Neural progenitor cell (in vitro differentiated cells): ENCODE data around the gene SLCO2B1. TPM values are rescaled to one million over a fixed set of nuclear protein-coding genes. Genes with fewer than 3 reads are reported as not detected.

Source experiments
- DNase-seq: peaks from one replicate; pipeline ENCODE4 v3.0.0-alpha.2; 2016; ENCODE audit warnings: low spot score
- H2AFZ ChIP-seq: fragments of 200-600 bp; sonication (generic); replicated peaks from 2 replicates; pipeline ENCODE4 v1.6.1; 2016; ENCODE audit warnings: antibody characterized with exemption
- H3F3A ChIP-seq: fragments of 200-600 bp; sonication (generic); 2 replicates; pipeline ENCODE4 v1.6.1; 2016; ENCODE audit warnings: antibody characterized with exemption, low read depth
- H3K27ac ChIP-seq: fragments of 200-600 bp; sonication (generic); 2 replicates; pipeline ENCODE4 v1.5.1; 2016; ENCODE audit warnings: mild to moderate bottlenecking
- H3K27me3 ChIP-seq: fragments of 200-600 bp; sonication (generic); 2 replicates; pipeline ENCODE4 v1.6.1; 2016; ENCODE audit warnings: mild to moderate bottlenecking, moderate library complexity
- H3K36me3 ChIP-seq: fragments of 200-600 bp; sonication (generic); 2 replicates; pipeline ENCODE4 v1.5.1; 2016
- H3K4me1 ChIP-seq: fragments of 200-600 bp; sonication (generic); 2 replicates; pipeline ENCODE4 v1.6.1; 2016; ENCODE audit warnings: mixed run types
- H3K4me2 ChIP-seq: fragments of 200-600 bp; sonication (generic); 2 replicates; pipeline ENCODE4 v1.6.1; 2016
- H3K4me3 ChIP-seq: fragments of 200-600 bp; sonication (generic); 2 replicates; pipeline ENCODE4 v1.5.1; 2016
- H3K79me2 ChIP-seq: fragments of 200-600 bp; sonication (generic); 2 replicates; pipeline ENCODE4 v1.6.1; 2016; ENCODE audit warnings: low read depth
- H3K9ac ChIP-seq: fragments of 200-600 bp; sonication (generic); 2 replicates; pipeline ENCODE4 v1.6.1; 2016
- H3K9me3 ChIP-seq: fragments of 200-600 bp; sonication (generic); 2 replicates; pipeline ENCODE4 v1.5.1; 2016; ENCODE audit warnings: low read depth
- H4K20me1 ChIP-seq: fragments of 200-600 bp; sonication (generic); 2 replicates; pipeline ENCODE4 v1.6.1; 2016; ENCODE audit warnings: low read depth
- H3K27ac Mint-ChIP-seq: 3 replicates; pipeline ENCODE4 v1.8.0; 2021; ENCODE audit warnings: mixed read lengths
- H3K27me3 Mint-ChIP-seq: 2 replicates; pipeline ENCODE4 v1.8.0; 2022; ENCODE audit warnings: low read depth, mild to moderate bottlenecking, inconsistent platforms, moderate library complexity, mixed read lengths; ENCODE audit not compliant: insufficient read depth
- H3K36me3 Mint-ChIP-seq: 3 replicates; pipeline ENCODE4 v1.8.0; 2021; ENCODE audit warnings: mixed read lengths
- H3K4me1 Mint-ChIP-seq: 3 replicates; pipeline ENCODE4 v1.8.0; 2021; ENCODE audit warnings: mixed read lengths
- H3K4me3 Mint-ChIP-seq: 3 replicates; pipeline ENCODE4 v1.8.0; 2021; ENCODE audit warnings: mild to moderate bottlenecking, moderate library complexity, mixed read lengths
- H3K9me3 Mint-ChIP-seq: 3 replicates; pipeline ENCODE4 v1.8.0; 2020; ENCODE audit warnings: mixed read lengths
- CTCF ChIP-seq: fragments of 200-600 bp; sonication (generic); IDR thresholded peaks from 2 replicates; pipeline ENCODE4 v1.5.1; 2017; ENCODE audit warnings: antibody characterized with exemption, mild to moderate bottlenecking
- EZH2 ChIP-seq: fragments of 200-600 bp; sonication (generic); IDR thresholded peaks from 2 replicates; pipeline ENCODE4 v1.6.1; 2017; ENCODE audit warnings: antibody characterized with exemption, mild to moderate bottlenecking, moderate library complexity
- EZH2phosphoT487 ChIP-seq: fragments of 200-600 bp; sonication (generic); IDR thresholded peaks from 2 replicates; pipeline ENCODE4 v1.6.1; 2017; ENCODE audit warnings: antibody characterized with exemption
- total RNA-seq: library from RNA; depleted of rRNA; stranded (reverse); fragments of >200 nt; gene quantifications from 2 replicates; pipeline ENCODE4 v1.2.3, GENCODE V29; 2015; ENCODE audit warnings: low replicate concordance

SLCO2B1 gene, protein sequence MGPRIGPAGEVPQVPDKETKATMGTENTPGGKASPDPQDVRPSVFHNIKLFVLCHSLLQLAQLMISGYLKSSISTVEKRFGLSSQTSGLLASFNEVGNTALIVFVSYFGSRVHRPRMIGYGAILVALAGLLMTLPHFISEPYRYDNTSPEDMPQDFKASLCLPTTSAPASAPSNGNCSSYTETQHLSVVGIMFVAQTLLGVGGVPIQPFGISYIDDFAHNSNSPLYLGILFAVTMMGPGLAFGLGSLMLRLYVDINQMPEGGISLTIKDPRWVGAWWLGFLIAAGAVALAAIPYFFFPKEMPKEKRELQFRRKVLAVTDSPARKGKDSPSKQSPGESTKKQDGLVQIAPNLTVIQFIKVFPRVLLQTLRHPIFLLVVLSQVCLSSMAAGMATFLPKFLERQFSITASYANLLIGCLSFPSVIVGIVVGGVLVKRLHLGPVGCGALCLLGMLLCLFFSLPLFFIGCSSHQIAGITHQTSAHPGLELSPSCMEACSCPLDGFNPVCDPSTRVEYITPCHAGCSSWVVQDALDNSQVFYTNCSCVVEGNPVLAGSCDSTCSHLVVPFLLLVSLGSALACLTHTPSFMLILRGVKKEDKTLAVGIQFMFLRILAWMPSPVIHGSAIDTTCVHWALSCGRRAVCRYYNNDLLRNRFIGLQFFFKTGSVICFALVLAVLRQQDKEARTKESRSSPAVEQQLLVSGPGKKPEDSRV
- total RNA-seq: 0.07 and 0.12 TPM in 2 replicates

DNA sequence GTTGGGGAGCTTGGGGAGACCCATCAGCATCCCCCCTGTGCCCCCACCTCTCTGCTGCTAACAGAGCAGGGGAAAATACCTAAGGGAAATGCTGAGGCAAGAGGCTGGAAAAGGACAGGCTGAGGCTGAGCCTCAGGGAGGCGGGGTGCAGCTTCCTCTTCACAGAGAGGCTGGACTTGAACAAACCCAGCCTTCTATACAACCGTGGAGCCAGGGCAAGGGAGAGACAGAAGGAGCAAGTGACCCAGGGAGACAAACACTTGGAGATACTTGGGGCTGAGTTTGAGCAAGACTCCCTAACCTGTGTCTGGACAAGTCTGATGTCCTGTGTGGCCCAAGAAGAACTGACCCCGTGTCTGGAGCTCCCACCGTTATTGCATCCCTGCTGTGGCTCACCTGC, at the start of gene SLCO2B1:
Gene SLCO2B1, plus strand, starts transcription at position 229 of the 400 bp plus-strand sequence. CDS start 275 bp downstream, outside the sequence.
- Histone ChIP-seq H3K27ac (no peak within 1 kb of the TSS), H3K27me3 (no peaks in the 10 kb centered on the region), H3K4me3 (no peak within 1 kb of the TSS), H3K9ac (no peak within 1 kb of the TSS), H2AFZ (no peak within 1 kb of the TSS), H3K9me3 (no peaks in the 10 kb centered on the region), H4K20me1 (no peaks in the 10 kb centered on the region), H3K79me2 (no peaks in the 10 kb centered on the region), H3K36me3 (no peaks in the 10 kb centered on the region), H3F3A (no peaks in the 10 kb centered on the region), H3K4me2 (no peak within 1 kb of the TSS), H3K4me1 (no peaks in the 10 kb centered on the region)
- TF ChIP-seq EZH2phosphoT487 (no peak), EZH2 (no peak), CTCF (no peak)
- no peaks in the 10 kb centered on the region for H3K36me3 Mint-ChIP-seq
- H3K27me3 Mint-ChIP-seq: peaks cover 7% of the 10 kb centered on the region
- DNase-seq: no peak
- peaks cover 16% of the 10 kb centered on the region for H3K4me1 Mint-ChIP-seq
- H3K27ac Mint-ChIP-seq: no peak within 1 kb of the TSS
- H3K9me3 Mint-ChIP-seq: no peaks in the 10 kb centered on the region
- no peak within 1 kb of the TSS for H3K4me3 Mint-ChIP-seq

- peaks cover 3% of the 10 kb centered on the region for H3K27me3 Mint-ChIP-seq
- DNase-seq: no peak
- H4K20me1 ChIP-seq: no peaks in the 10 kb centered on the region
- H3K4me2 ChIP-seq: no peak overlapping the region
- peaks cover 3% of the 10 kb centered on the region for H3K36me3 ChIP-seq
- peaks cover 6% of the 10 kb centered on the region for H3K4me1 Mint-ChIP-seq
- H3K36me3 Mint-ChIP-seq: no peaks in the 10 kb centered on the region
- H3K4me3 Mint-ChIP-seq: no peak overlapping the region
- H2AFZ ChIP-seq: no peak overlapping the region
- H3F3A ChIP-seq: peaks cover 6% of the 10 kb centered on the region
- peaks cover 13% of the 10 kb centered on the region for H3K9me3 Mint-ChIP-seq
- H3K9me3 ChIP-seq: no peaks in the 10 kb centered on the region
- no peak overlapping the region for H3K9ac ChIP-seq
- no peak overlapping the region for H3K27ac ChIP-seq
- H3K79me2 ChIP-seq: no peaks in the 10 kb centered on the region
- H3K27me3 ChIP-seq: no peaks in the 10 kb centered on the region
- peaks cover 3% of the 10 kb centered on the region for H3K4me1 ChIP-seq
- no peak overlapping the region for H3K27ac Mint-ChIP-seq
- TF ChIP-seq CTCF: no peak
- no peak for TF ChIP-seq EZH2phosphoT487
- TF ChIP-seq EZH2: no peak
- H3K4me3 ChIP-seq: no peak overlapping the region
These were observed 49.3 kb upstream of the SLCO2B1 start for GRCh38 chr11:75101424-75102128.

DNA sequence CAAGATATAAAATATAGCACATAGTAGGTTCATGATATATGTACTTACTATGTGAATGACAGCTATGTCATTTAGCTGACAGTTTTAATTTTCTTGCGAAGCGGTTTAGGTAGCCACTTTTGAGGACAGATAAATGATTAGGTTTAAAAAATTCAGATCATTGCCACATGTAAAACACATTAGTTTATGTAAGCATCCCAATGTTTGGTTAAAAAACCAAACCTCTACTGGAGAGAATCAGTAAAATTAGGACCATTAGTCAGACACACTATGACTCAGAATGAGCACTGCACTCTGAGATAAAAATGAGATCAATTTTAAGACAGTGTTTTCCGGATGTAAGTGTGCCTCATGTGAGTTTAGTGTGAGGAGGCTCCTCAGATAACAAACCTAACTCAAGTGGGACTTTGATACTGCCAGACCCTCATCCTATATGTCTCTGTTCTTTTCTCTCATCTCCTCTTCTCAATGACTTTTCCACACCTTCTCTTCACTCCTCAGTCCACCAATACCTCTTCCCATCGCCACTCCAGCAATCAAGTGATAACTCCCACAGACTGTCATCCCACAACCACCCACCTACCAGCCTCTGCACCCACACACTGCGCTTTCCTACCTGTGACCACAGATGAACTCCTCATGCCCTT, 47.4 kb upstream of the SLCO2B1 start:
- Mint-ChIP-seq H3K4me1 (peaks cover 6% of the 10 kb centered on the region), H3K36me3 (no peaks in the 10 kb centered on the region), H3K4me3 (no peak overlapping the region), H3K27ac (peak overlapping the region; percentile 43), H3K27me3 (no peaks in the 10 kb centered on the region), H3K9me3 (peaks cover 13% of the 10 kb centered on the region)
- Histone ChIP-seq H3K79me2 (no peaks in the 10 kb centered on the region), H2AFZ (no peak overlapping the region), H4K20me1 (no peaks in the 10 kb centered on the region), H3K27ac (no peak overlapping the region), H3K4me3 (no peak overlapping the region), H3F3A (peaks cover 6% of the 10 kb centered on the region), H3K4me2 (no peak overlapping the region), H3K9me3 (no peaks in the 10 kb centered on the region), H3K27me3 (no peaks in the 10 kb centered on the region), H3K4me1 (peaks cover 3% of the 10 kb centered on the region), H3K36me3 (peaks cover 3% of the 10 kb centered on the region), H3K9ac (no peak overlapping the region)
- DNase-seq: no peak
- TF ChIP-seq EZH2: no peak
- TF ChIP-seq CTCF: no peak
- TF ChIP-seq EZH2phosphoT487: no peak
